WTC11 (cell line): ENCODE results near the gene PSMD11. TPM values are rescaled to one million over a fixed set of nuclear protein-coding genes. Genes with fewer than 3 reads are reported as not detected.

Experiments used
- ELF4 ChIP-seq: sonication (generic); formaldehyde crosslinking; IDR thresholded peaks from 2 replicates; pipeline ENCODE4 v1.8.1; 2022; ENCODE audit warnings: low read depth, mild to moderate bottlenecking, moderate library complexity, missing genetic modification reagents
- GRHL2 ChIP-seq: fragments of 250-450 bp; sonication (Bioruptor Pico); IDR thresholded peaks from 2 replicates; pipeline ENCODE4 v1.8.0; 2022; ENCODE audit warnings: mild to moderate bottlenecking, moderate library complexity; ENCODE audit not compliant: insufficient replicate concordance, severe bottlenecking
- GTF2I ChIP-seq: fragments of 250-450 bp; sonication (Bioruptor Pico); conservative IDR thresholded peaks from 2 replicates; pipeline ENCODE4 v1.4.0; 2021; ENCODE audit warnings: mild to moderate bottlenecking
- KAT7 ChIP-seq: sonication (generic); formaldehyde crosslinking; IDR thresholded peaks from 2 replicates; pipeline ENCODE4 v1.8.1; 2023; ENCODE audit warnings: missing genetic modification reagents, mild to moderate bottlenecking, borderline replicate concordance
- OVOL2 ChIP-seq: fragments of 250-450 bp; sonication (Bioruptor Pico); IDR thresholded peaks from 2 replicates; pipeline ENCODE4 v1.9.0; 2021; ENCODE audit warnings: mild to moderate bottlenecking, borderline replicate concordance
- PRRX2 ChIP-seq: fragments of 250-450 bp; sonication (Bioruptor Pico); IDR thresholded peaks from 2 replicates; pipeline ENCODE4 v1.8.0; 2021; ENCODE audit warnings: mild to moderate bottlenecking
- RELA ChIP-seq: sonication (generic); formaldehyde crosslinking; IDR thresholded peaks from 2 replicates; pipeline ENCODE4 v1.8.1; 2022; ENCODE audit warnings: missing genetic modification reagents, mild to moderate bottlenecking, borderline replicate concordance
- RORB ChIP-seq: fragments of 250-450 bp; sonication (Bioruptor Pico); IDR thresholded peaks from 2 replicates; pipeline ENCODE4 v1.9.0; 2021; ENCODE audit warnings: mild to moderate bottlenecking
- TCF7 ChIP-seq: sonication (generic); formaldehyde crosslinking; IDR thresholded peaks from 2 replicates; pipeline ENCODE4 v1.8.0; 2022; ENCODE audit warnings: mild to moderate bottlenecking, low read depth, missing genetic modification reagents, moderate library complexity
- TEAD1 ChIP-seq: sonication (generic); formaldehyde crosslinking; IDR thresholded peaks from 2 replicates; pipeline ENCODE4 v1.8.0; 2022; ENCODE audit warnings: mild to moderate bottlenecking, missing genetic modification reagents
- ZBTB21 ChIP-seq: sonication (generic); formaldehyde crosslinking; IDR thresholded peaks from 2 replicates; pipeline ENCODE4 v1.8.1; 2023; ENCODE audit warnings: mild to moderate bottlenecking, missing genetic modification reagents, borderline replicate concordance
- ZNF138 ChIP-seq: sonication (generic); formaldehyde crosslinking; conservative IDR thresholded peaks from 2 replicates; pipeline ENCODE4 v1.8.1; 2022; ENCODE audit warnings: mild to moderate bottlenecking, moderate library complexity, missing genetic modification reagents
- ZNF219 ChIP-seq: sonication (generic); formaldehyde crosslinking; IDR thresholded peaks from 2 replicates; pipeline ENCODE4 v1.8.0; 2023; ENCODE audit warnings: missing genetic modification reagents, mild to moderate bottlenecking, borderline replicate concordance
- ZNF232 ChIP-seq: sonication (generic); formaldehyde crosslinking; IDR thresholded peaks from 2 replicates; pipeline ENCODE4 v1.8.0; 2022; ENCODE audit warnings: mild to moderate bottlenecking, missing genetic modification reagents
- ZNF263 ChIP-seq: sonication (generic); formaldehyde crosslinking; IDR thresholded peaks from 2 replicates; pipeline ENCODE4 v1.8.1; 2022; ENCODE audit warnings: low read depth, mild to moderate bottlenecking, moderate library complexity, missing genetic modification reagents
- ZNF423 ChIP-seq: fragments of 250-450 bp; sonication (Bioruptor Pico); IDR thresholded peaks from 2 replicates; pipeline ENCODE4 v2.1.2; 2022; ENCODE audit warnings: mild to moderate bottlenecking, moderate library complexity
- ZNF671 ChIP-seq: fragments of 250-450 bp; sonication (Bioruptor Pico); IDR thresholded peaks from 2 replicates; pipeline ENCODE4 v1.8.0; 2021; ENCODE audit warnings: mild to moderate bottlenecking
- total RNA-seq: library from RNA; stranded (reverse); gene quantifications from 3 replicates; pipeline ENCODE4 v1.2.3, GENCODE V29; 2021
- TF ChIP-seq, protein P1 (sequence below): sonication (generic); formaldehyde crosslinking; IDR thresholded peaks from 2 replicates; pipeline ENCODE4 v1.8.1; 2023; ENCODE audit warnings: mild to moderate bottlenecking, missing genetic modification reagents, moderate library complexity
- TF ChIP-seq, protein P2 (sequence below): fragments of 250-450 bp; sonication (Bioruptor Pico); IDR thresholded peaks from 2 replicates; pipeline ENCODE4 v1.8.0; 2021; ENCODE audit warnings: mild to moderate bottlenecking
- TF ChIP-seq, protein P3 (sequence below): fragments of 250-450 bp; sonication (Bioruptor Pico); IDR thresholded peaks from 2 replicates; pipeline ENCODE4 v1.9.0; 2021; ENCODE audit warnings: mild to moderate bottlenecking
- TF ChIP-seq, protein P4 (sequence below): sonication (generic); formaldehyde crosslinking; IDR thresholded peaks from 2 replicates; pipeline ENCODE4 v1.8.0; 2022; ENCODE audit warnings: mild to moderate bottlenecking, missing genetic modification reagents
- TF ChIP-seq, protein P5 (sequence below): sonication (generic); formaldehyde crosslinking; conservative IDR thresholded peaks from 2 replicates; pipeline ENCODE4 v1.8.1; 2023; ENCODE audit warnings: mild to moderate bottlenecking, low read depth, missing genetic modification reagents, moderate library complexity
- TF ChIP-seq, protein P6 (sequence below): sonication (generic); formaldehyde crosslinking; IDR thresholded peaks from 2 replicates; pipeline ENCODE4 v1.8.1; 2023; ENCODE audit warnings: mild to moderate bottlenecking, missing genetic modification reagents
- TF ChIP-seq, protein P7 (sequence below): sonication (generic); formaldehyde crosslinking; IDR thresholded peaks from 2 replicates; pipeline ENCODE4 v1.8.0; 2023; ENCODE audit warnings: missing genetic modification reagents, mild to moderate bottlenecking, borderline replicate concordance
- TF ChIP-seq, protein P8 (sequence below): fragments of 250-450 bp; sonication (Bioruptor Pico); IDR thresholded peaks from 2 replicates; pipeline ENCODE4 v1.9.0; 2021; ENCODE audit warnings: mild to moderate bottlenecking

PSMD11 gene
- total RNA-seq, 1 experiment from 2014 or later = 155 TPM

DNA sequence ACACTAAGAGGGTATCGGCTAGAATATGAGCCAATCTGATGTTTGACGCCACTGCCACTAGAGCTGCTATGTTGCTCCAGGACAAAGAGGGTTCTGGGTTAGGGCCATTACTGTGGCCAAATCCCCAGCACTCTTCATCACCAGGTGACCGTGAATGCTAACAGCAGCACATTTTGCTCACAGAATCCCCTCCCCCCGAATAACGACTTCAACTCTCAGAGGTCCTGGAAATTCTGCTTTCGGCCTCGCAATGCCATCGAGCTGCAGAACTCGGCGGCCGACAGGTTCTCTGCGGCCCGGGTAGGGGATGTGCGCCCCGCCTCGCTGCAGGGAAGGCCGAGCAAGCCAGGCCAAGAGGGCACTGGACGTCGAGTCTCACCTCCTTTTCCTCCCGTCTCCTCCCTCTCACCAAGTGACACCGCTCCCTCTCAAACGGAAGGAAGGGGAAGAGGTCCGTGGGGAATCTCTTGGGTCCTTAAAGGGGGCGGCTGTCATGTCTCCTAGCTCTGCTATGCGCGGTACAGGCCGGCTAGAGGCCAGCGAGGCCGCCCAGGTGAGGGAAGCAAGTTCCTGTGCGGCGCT is 74.4 kb downstream of the PSMD11 start (continued):
- TF ChIP-seq ZBTB21 (CRISPR knock-in tag) (no peak), RELA (CRISPR knock-in tag) (no peak), ELF4 (CRISPR knock-in tag) (no peak), ZNF232 (CRISPR knock-in tag) (no peak), ZNF423 (CRISPR knock-in tag) (no peak), ZNF219 (0 out of 2 replicates have a peak, but pooled peaks have one; percentile 51), ZNF671 (no peak), ZNF138 (CRISPR knock-in tag) (no peak), TEAD1 (CRISPR knock-in tag) (no peak), GRHL2 (no peak), PRRX2 (CRISPR knock-in tag) (no peak), RORB (CRISPR knock-in tag) (no peak), ZNF263 (CRISPR knock-in tag) (no peak), KAT7 (no peak), TCF7 (CRISPR knock-in tag) (no peak), OVOL2 (CRISPR knock-in tag) (no peak), GTF2I (CRISPR knock-in tag) (no peak)
- TF ChIP-seq, protein P1, sequence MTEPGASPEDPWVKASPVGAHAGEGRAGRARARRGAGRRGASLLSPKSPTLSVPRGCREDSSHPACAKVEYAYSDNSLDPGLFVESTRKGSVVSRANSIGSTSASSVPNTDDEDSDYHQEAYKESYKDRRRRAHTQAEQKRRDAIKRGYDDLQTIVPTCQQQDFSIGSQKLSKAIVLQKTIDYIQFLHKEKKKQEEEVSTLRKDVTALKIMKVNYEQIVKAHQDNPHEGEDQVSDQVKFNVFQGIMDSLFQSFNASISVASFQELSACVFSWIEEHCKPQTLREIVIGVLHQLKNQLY = no peak
- TF ChIP-seq, protein P2, sequence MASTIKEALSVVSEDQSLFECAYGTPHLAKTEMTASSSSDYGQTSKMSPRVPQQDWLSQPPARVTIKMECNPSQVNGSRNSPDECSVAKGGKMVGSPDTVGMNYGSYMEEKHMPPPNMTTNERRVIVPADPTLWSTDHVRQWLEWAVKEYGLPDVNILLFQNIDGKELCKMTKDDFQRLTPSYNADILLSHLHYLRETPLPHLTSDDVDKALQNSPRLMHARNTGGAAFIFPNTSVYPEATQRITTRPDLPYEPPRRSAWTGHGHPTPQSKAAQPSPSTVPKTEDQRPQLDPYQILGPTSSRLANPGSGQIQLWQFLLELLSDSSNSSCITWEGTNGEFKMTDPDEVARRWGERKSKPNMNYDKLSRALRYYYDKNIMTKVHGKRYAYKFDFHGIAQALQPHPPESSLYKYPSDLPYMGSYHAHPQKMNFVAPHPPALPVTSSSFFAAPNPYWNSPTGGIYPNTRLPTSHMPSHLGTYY (CRISPR knock-in tag) = no peak
- TF ChIP-seq, protein P3, sequence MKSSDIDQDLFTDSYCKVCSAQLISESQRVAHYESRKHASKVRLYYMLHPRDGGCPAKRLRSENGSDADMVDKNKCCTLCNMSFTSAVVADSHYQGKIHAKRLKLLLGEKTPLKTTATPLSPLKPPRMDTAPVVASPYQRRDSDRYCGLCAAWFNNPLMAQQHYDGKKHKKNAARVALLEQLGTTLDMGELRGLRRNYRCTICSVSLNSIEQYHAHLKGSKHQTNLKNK (CRISPR knock-in tag) = no peak
- TF ChIP-seq, protein P4, sequence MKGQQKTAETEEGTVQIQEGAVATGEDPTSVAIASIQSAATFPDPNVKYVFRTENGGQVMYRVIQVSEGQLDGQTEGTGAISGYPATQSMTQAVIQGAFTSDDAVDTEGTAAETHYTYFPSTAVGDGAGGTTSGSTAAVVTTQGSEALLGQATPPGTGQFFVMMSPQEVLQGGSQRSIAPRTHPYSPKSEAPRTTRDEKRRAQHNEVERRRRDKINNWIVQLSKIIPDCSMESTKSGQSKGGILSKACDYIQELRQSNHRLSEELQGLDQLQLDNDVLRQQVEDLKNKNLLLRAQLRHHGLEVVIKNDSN (CRISPR knock-in tag) = peak; percentile 27; the same call in 1 of the 2 replicates
- TF ChIP-seq, protein P5, sequence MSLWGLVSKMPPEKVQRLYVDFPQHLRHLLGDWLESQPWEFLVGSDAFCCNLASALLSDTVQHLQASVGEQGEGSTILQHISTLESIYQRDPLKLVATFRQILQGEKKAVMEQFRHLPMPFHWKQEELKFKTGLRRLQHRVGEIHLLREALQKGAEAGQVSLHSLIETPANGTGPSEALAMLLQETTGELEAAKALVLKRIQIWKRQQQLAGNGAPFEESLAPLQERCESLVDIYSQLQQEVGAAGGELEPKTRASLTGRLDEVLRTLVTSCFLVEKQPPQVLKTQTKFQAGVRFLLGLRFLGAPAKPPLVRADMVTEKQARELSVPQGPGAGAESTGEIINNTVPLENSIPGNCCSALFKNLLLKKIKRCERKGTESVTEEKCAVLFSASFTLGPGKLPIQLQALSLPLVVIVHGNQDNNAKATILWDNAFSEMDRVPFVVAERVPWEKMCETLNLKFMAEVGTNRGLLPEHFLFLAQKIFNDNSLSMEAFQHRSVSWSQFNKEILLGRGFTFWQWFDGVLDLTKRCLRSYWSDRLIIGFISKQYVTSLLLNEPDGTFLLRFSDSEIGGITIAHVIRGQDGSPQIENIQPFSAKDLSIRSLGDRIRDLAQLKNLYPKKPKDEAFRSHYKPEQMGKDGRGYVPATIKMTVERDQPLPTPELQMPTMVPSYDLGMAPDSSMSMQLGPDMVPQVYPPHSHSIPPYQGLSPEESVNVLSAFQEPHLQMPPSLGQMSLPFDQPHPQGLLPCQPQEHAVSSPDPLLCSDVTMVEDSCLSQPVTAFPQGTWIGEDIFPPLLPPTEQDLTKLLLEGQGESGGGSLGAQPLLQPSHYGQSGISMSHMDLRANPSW = no peak
- TF ChIP-seq, protein P6, sequence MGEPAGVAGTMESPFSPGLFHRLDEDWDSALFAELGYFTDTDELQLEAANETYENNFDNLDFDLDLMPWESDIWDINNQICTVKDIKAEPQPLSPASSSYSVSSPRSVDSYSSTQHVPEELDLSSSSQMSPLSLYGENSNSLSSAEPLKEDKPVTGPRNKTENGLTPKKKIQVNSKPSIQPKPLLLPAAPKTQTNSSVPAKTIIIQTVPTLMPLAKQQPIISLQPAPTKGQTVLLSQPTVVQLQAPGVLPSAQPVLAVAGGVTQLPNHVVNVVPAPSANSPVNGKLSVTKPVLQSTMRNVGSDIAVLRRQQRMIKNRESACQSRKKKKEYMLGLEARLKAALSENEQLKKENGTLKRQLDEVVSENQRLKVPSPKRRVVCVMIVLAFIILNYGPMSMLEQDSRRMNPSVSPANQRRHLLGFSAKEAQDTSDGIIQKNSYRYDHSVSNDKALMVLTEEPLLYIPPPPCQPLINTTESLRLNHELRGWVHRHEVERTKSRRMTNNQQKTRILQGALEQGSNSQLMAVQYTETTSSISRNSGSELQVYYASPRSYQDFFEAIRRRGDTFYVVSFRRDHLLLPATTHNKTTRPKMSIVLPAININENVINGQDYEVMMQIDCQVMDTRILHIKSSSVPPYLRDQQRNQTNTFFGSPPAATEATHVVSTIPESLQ = no peak
- TF ChIP-seq, protein P7, sequence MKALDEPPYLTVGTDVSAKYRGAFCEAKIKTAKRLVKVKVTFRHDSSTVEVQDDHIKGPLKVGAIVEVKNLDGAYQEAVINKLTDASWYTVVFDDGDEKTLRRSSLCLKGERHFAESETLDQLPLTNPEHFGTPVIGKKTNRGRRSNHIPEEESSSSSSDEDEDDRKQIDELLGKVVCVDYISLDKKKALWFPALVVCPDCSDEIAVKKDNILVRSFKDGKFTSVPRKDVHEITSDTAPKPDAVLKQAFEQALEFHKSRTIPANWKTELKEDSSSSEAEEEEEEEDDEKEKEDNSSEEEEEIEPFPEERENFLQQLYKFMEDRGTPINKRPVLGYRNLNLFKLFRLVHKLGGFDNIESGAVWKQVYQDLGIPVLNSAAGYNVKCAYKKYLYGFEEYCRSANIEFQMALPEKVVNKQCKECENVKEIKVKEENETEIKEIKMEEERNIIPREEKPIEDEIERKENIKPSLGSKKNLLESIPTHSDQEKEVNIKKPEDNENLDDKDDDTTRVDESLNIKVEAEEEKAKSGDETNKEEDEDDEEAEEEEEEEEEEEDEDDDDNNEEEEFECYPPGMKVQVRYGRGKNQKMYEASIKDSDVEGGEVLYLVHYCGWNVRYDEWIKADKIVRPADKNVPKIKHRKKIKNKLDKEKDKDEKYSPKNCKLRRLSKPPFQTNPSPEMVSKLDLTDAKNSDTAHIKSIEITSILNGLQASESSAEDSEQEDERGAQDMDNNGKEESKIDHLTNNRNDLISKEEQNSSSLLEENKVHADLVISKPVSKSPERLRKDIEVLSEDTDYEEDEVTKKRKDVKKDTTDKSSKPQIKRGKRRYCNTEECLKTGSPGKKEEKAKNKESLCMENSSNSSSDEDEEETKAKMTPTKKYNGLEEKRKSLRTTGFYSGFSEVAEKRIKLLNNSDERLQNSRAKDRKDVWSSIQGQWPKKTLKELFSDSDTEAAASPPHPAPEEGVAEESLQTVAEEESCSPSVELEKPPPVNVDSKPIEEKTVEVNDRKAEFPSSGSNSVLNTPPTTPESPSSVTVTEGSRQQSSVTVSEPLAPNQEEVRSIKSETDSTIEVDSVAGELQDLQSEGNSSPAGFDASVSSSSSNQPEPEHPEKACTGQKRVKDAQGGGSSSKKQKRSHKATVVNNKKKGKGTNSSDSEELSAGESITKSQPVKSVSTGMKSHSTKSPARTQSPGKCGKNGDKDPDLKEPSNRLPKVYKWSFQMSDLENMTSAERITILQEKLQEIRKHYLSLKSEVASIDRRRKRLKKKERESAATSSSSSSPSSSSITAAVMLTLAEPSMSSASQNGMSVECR (CRISPR knock-in tag) = no peak
- TF ChIP-seq, protein P8, sequence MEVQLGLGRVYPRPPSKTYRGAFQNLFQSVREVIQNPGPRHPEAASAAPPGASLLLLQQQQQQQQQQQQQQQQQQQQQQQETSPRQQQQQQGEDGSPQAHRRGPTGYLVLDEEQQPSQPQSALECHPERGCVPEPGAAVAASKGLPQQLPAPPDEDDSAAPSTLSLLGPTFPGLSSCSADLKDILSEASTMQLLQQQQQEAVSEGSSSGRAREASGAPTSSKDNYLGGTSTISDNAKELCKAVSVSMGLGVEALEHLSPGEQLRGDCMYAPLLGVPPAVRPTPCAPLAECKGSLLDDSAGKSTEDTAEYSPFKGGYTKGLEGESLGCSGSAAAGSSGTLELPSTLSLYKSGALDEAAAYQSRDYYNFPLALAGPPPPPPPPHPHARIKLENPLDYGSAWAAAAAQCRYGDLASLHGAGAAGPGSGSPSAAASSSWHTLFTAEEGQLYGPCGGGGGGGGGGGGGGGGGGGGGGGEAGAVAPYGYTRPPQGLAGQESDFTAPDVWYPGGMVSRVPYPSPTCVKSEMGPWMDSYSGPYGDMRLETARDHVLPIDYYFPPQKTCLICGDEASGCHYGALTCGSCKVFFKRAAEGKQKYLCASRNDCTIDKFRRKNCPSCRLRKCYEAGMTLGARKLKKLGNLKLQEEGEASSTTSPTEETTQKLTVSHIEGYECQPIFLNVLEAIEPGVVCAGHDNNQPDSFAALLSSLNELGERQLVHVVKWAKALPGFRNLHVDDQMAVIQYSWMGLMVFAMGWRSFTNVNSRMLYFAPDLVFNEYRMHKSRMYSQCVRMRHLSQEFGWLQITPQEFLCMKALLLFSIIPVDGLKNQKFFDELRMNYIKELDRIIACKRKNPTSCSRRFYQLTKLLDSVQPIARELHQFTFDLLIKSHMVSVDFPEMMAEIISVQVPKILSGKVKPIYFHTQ (CRISPR knock-in tag) = no peak
